MM.1S (cell line): ENCODE data around the gene CEACAM20.
A peak's percentile ranks its signal among the peaks of the same experiment; 100 is the strongest.

Source experiments
- DNase-seq: peaks from one replicate; pipeline ENCODE4 v3.0.0-alpha.2; 2015
- H2AFZ ChIP-seq: fragments of 300-600 bp; sonication (generic); 2 replicates; pipeline ENCODE4 v1.6.0; 2016; ENCODE audit warnings: antibody characterized with exemption, low read length
- H3F3A ChIP-seq: fragments of 300-600 bp; sonication (generic); 2 replicates; pipeline ENCODE4 v1.6.1; 2016; ENCODE audit warnings: mild to moderate bottlenecking, antibody characterized with exemption, low read length, moderate library complexity, mixed read lengths; ENCODE audit not compliant: insufficient read depth
- H3K27ac ChIP-seq: fragments of 300-600 bp; sonication (generic); 2 replicates; pipeline ENCODE4 v1.5.1; 2016; ENCODE audit warnings: mild to moderate bottlenecking, low read length
- H3K27me3 ChIP-seq: fragments of 300-600 bp; sonication (generic); replicated peaks from 2 replicates; pipeline ENCODE4 v1.6.0; 2016; ENCODE audit warnings: low read length; ENCODE audit not compliant: insufficient read depth
- H3K36me3 ChIP-seq: fragments of 300-600 bp; sonication (generic); replicated peaks from 2 replicates; pipeline ENCODE4 v1.6.1; 2016; ENCODE audit warnings: mild to moderate bottlenecking, low read length, mixed read lengths; ENCODE audit not compliant: insufficient read depth
- H3K4me1 ChIP-seq: fragments of 300-600 bp; sonication (generic); 2 replicates; pipeline ENCODE4 v1.6.1; 2016; ENCODE audit warnings: low read length, mixed read lengths
- H3K4me2 ChIP-seq: fragments of 300-600 bp; sonication (generic); 2 replicates; pipeline ENCODE4 v1.6.0; 2016; ENCODE audit warnings: low read depth, low read length
- H3K4me3 ChIP-seq: fragments of 300-600 bp; sonication (generic); 2 replicates; pipeline ENCODE4 v1.5.1; 2016; ENCODE audit warnings: low read length, mixed read lengths
- H3K79me2 ChIP-seq: fragments of 300-600 bp; sonication (generic); 2 replicates; pipeline ENCODE4 v1.6.1; 2016; ENCODE audit warnings: mixed run types, low read length, mixed read lengths
- H3K9ac ChIP-seq: fragments of 300-600 bp; sonication (generic); 2 replicates; pipeline ENCODE4 v1.6.1; 2016; ENCODE audit warnings: low read length, mixed read lengths
- H3K9me2 ChIP-seq: fragments of 300-600 bp; sonication (generic); replicated peaks from 2 replicates; pipeline ENCODE4 v1.6.1; 2016; ENCODE audit warnings: mild to moderate bottlenecking, low read length, mixed read lengths; ENCODE audit not compliant: insufficient read depth
- H3K9me3 ChIP-seq: fragments of 300-600 bp; sonication (generic); replicated peaks from 2 replicates; pipeline ENCODE4 v1.6.1; 2016; ENCODE audit warnings: mild to moderate bottlenecking, low read length, mixed read lengths; ENCODE audit not compliant: insufficient read depth
- H4K20me1 ChIP-seq: fragments of 300-600 bp; sonication (generic); 2 replicates; pipeline ENCODE4 v1.6.1; 2016; ENCODE audit warnings: mild to moderate bottlenecking, low read length, moderate library complexity, mixed read lengths; ENCODE audit not compliant: insufficient read depth
- EZH2 ChIP-seq: fragments of 300-600 bp; sonication (generic); optimal IDR thresholded peaks from 2 replicates; pipeline ENCODE3; 2017; ENCODE audit warnings: low read depth, mild to moderate bottlenecking, antibody characterized with exemption, low read length, mixed read lengths
- EZH2phosphoT487 ChIP-seq: fragments of 300-600 bp; sonication (generic); IDR thresholded peaks from 2 replicates; pipeline ENCODE4 v1.6.1; 2018; ENCODE audit warnings: antibody characterized with exemption, low read length
- TF ChIP-seq, protein P1 (sequence below): fragments of 300-600 bp; sonication (generic); IDR thresholded peaks from 2 replicates; pipeline ENCODE4 v1.5.1; 2016; ENCODE audit warnings: antibody characterized with exemption, low read length, mixed read lengths

CEACAM20 gene

DNA sequence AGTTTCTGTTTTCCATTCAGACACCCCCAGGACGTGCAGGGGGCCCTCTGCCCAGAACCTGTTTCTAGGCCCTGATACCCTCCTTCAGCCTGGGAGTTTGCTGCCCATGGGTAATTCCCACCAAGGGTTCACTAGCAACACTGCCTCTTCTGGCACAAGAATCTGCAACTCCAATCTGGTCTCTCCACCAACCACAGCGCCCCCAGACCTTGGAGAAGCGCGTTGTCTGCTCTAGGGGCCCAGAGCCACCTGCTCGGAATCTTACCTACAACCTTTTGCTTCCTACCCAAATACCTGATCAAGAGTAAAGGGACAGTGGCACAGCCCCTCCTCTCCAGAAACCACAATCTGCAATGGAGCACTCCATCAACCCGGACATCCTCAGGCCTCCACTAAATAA is 29.9 kb downstream of the CEACAM20 start:
- Histone ChIP-seq H3K36me3 (peaks cover 5% of the 10 kb centered on the region; the same call in 1 of the 2 replicates), H3K9me2 (no peaks in the 10 kb centered on the region), H3K9me3 (no peaks in the 10 kb centered on the region), H4K20me1 (no peaks in the 10 kb centered on the region), H3K4me1 (no peaks in the 10 kb centered on the region; the same call in 1 of the 2 replicates), H3K27ac (no peak overlapping the region), H3F3A (no peaks in the 10 kb centered on the region), H3K27me3 (peaks cover 25% of the 10 kb centered on the region), H3K79me2 (peaks cover 16% of the 10 kb centered on the region), H3K4me2 (peak overlapping the region; percentile 77), H3K4me3 (peak overlapping the region; percentile 99), H2AFZ (peak overlapping the region; percentile 98), H3K9ac (peak overlapping the region; percentile 70; the same call in 1 of the 2 replicates)
- DNase-seq, result no peak
- no peak for TF ChIP-seq EZH2phosphoT487
- TF ChIP-seq EZH2, result no peak
- TF ChIP-seq, protein P1, sequence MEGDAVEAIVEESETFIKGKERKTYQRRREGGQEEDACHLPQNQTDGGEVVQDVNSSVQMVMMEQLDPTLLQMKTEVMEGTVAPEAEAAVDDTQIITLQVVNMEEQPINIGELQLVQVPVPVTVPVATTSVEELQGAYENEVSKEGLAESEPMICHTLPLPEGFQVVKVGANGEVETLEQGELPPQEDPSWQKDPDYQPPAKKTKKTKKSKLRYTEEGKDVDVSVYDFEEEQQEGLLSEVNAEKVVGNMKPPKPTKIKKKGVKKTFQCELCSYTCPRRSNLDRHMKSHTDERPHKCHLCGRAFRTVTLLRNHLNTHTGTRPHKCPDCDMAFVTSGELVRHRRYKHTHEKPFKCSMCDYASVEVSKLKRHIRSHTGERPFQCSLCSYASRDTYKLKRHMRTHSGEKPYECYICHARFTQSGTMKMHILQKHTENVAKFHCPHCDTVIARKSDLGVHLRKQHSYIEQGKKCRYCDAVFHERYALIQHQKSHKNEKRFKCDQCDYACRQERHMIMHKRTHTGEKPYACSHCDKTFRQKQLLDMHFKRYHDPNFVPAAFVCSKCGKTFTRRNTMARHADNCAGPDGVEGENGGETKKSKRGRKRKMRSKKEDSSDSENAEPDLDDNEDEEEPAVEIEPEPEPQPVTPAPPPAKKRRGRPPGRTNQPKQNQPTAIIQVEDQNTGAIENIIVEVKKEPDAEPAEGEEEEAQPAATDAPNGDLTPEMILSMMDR, result no peak

DNA sequence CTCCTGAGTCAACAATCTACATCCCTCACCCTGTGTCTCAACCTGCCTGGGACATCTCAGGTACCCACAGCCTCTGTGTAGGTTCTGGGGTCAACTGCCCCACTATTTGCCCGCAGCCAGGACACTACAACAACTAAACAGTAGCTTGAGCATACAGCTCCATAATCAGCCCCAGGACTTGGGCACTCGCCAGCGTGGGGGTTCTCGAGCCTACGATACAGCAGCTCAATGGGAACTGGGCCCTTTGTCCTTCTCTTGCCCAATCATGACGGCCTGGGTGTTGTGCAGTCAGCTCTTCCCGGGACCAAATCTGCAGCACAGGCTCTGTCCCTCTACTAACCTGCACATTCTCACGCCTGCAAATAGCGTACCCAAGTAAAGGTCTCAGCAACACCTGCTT is 30.5 kb downstream of the CEACAM20 start:
- H4K20me1 ChIP-seq, result no peaks in the 10 kb centered on the region
- DNase-seq, result no peak
- no peak for TF ChIP-seq EZH2phosphoT487
- TF ChIP-seq EZH2, result no peak
- TF ChIP-seq, protein P1, result no peak
- H2AFZ ChIP-seq, result no peak overlapping the region
- no peaks in the 10 kb centered on the region for H3K9me3 ChIP-seq
- no peak overlapping the region for H3K27ac ChIP-seq
- no peak overlapping the region for H3K4me2 ChIP-seq
- no peak overlapping the region for H3K9ac ChIP-seq
- H3K4me1 ChIP-seq, result no peaks in the 10 kb centered on the region; the same call in 1 of the 2 replicates
- peaks cover 21% of the 10 kb centered on the region for H3K27me3 ChIP-seq
- H3K4me3 ChIP-seq, result no peak overlapping the region
- peaks cover 5% of the 10 kb centered on the region; the same call in 1 of the 2 replicates for H3K36me3 ChIP-seq
- no peaks in the 10 kb centered on the region for H3F3A ChIP-seq
- H3K9me2 ChIP-seq, result no peaks in the 10 kb centered on the region
- H3K79me2 ChIP-seq, result peaks cover 16% of the 10 kb centered on the region

DNA sequence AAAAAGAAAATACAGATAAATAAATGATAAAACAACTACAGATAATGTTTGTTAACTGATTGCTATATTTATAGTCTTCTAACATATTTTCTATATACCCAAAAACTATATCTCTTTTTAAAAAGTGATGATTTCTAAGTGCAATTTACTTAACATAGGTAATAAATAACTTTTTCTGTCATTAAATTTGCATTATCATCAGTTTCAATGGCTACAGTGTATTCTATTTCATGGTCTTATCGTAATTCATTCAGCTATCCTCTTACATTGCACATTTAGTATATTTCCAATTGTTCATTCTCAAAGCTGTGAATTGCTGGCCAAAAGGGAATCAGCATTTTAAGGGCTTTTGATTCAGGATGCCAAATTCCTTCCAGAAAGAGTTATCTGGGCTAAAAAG is 32.8 kb downstream of the CEACAM20 start:
- no peaks in the 10 kb centered on the region for H3K9me2 ChIP-seq
- TF ChIP-seq EZH2phosphoT487 (no peak), EZH2 (no peak)
- TF ChIP-seq, protein P1, result no peak
- no peaks in the 10 kb centered on the region; the same call in 1 of the 2 replicates for H3K4me1 ChIP-seq
- H3K79me2 ChIP-seq, result peaks cover 16% of the 10 kb centered on the region
- DNase-seq, result no peak
- H3F3A ChIP-seq, result no peaks in the 10 kb centered on the region
- H2AFZ ChIP-seq, result no peak overlapping the region
- H3K4me3 ChIP-seq, result no peak overlapping the region
- H3K27me3 ChIP-seq, result peaks cover 5% of the 10 kb centered on the region
- no peak overlapping the region for H3K27ac ChIP-seq
- H3K9me3 ChIP-seq, result no peaks in the 10 kb centered on the region
- no peaks in the 10 kb centered on the region for H4K20me1 ChIP-seq
- H3K9ac ChIP-seq, result no peak overlapping the region
- H3K36me3 ChIP-seq, result peaks cover 5% of the 10 kb centered on the region; the same call in 1 of the 2 replicates
- H3K4me2 ChIP-seq, result no peak overlapping the region
